ENCODE data around the gene SGK1. TPM values are rescaled to one million over a fixed set of nuclear protein-coding genes. Genes with fewer than 3 reads are reported as not detected.
A peak's percentile ranks its signal among the peaks of the same experiment; 100 is the strongest.
"Not testable (repeated sequence)": the region's sequence is repeated elsewhere in the genome, so short reads cannot be mapped to it uniquely, and the experiment has no call there.

SGK1 gene
- total RNA-seq, 5 donors from 2014 or later (not counting 1 experiment from before 2014, with no cell fraction given), result 18.9 to 165 (median 37.1) TPM

- H3K27ac ChIP-seq (ENCODE audit: low read length); H3K4me3 ChIP-seq (ENCODE audit: control insufficient read depth in 1 of 2, extremely low read depth in 1 of 2, low read length in 1 of 2); H3K9me3 ChIP-seq; H3K27me3 Mint-ChIP-seq; H3K36me3 Mint-ChIP-seq; H3K27me3 ChIP-seq (replicated peaks in 1 of 2; ENCODE audit: control insufficient read depth in 2 of 2, extremely low read depth in 1 of 2, insufficient read depth in 2 of 2, low read length in 1 of 2); DNase-seq; H3K4me3 Mint-ChIP-seq; POLR2A ChIA-PET; H3K27ac Mint-ChIP-seq; ATAC-seq (replicated peaks in 1 of 4); H3K9me3 Mint-ChIP-seq; H3K36me3 ChIP-seq (ENCODE audit: control insufficient read depth in 2 of 2, extremely low read depth in 1 of 2, insufficient read depth in 1 of 2, low read length in 1 of 2): not testable (repeated sequence)
- WGBS (ENCODE audit: insufficient coverage), result 93% methylated on average over 3 of the region's 4 CpGs
- H3K4me1 Mint-ChIP-seq, result peaks cover 31 to 41% (median 36%) of the 10 kb centered on the region in 3 donors
- H3K4me1 ChIP-seq (ENCODE audit: control insufficient read depth in 1 of 2, extremely low read depth in 1 of 2, insufficient read depth in 2 of 2, low read length in 2 of 2), result peaks cover 26 to 27% of the 10 kb centered on the region in 2 experiments
- CTCF ChIA-PET, result interaction anchor here (0.6 to 3.7 kb wide), 4 partner anchors 136 to 478 kb away, joined by 4 to 21 read pairs (median 10); no protein-coding TSS in a partner anchor
Measured at GRCh38 chr6:134180540-134180939, 137.4 kb downstream of the SGK1 start.

GRCh38 chr6:134178161-134179044 lies 139.5 kb downstream of the SGK1 start:
- Histone ChIP-seq H3K4me1 (ENCODE audit: control insufficient read depth in 1 of 2, extremely low read depth in 1 of 2, insufficient read depth in 2 of 2, low read length in 2 of 2) (peaks cover 25 to 34% of the 10 kb centered on the region in 2 experiments), H3K27ac (ENCODE audit: low read length) (peak overlapping the region; percentile 88), H3K27me3 (replicated peaks in 1 of 2; ENCODE audit: control insufficient read depth in 2 of 2, extremely low read depth in 1 of 2, insufficient read depth in 2 of 2, low read length in 1 of 2) (no peaks in the 10 kb centered on the region), H3K9me3 (no peaks in the 10 kb centered on the region), H3K36me3 (ENCODE audit: control insufficient read depth in 2 of 2, extremely low read depth in 1 of 2, insufficient read depth in 1 of 2, low read length in 1 of 2) (no peaks in the 10 kb centered on the region), H3K4me3 (ENCODE audit: control insufficient read depth in 1 of 2, extremely low read depth in 1 of 2, low read length in 1 of 2) (peak overlapping the region; percentile 65 to 82)
- ATAC-seq (replicated peaks in 1 of 4) (peak; percentile 72 to 76 (median 73)), DNase-seq (peak; percentile 55 to 90 (median 84))
- H3K9me3 Mint-ChIP-seq, result no peaks in the 10 kb centered on the region
- WGBS (ENCODE audit: insufficient coverage), result 1% methylated on average over 12 of the region's 30 CpGs
- ChIA-PET POLR2A (interaction anchor here (0.6 to 1.1 kb wide), 9 partner anchors 54 to 1361 kb away, joined by 3 to 15 read pairs (median 5); no protein-coding TSS in a partner anchor), CTCF (interaction anchor here (0.5 to 3.7 kb wide), 21 partner anchors 15 to 825 kb away, joined by 3 to 21 read pairs (median 4); partner anchors contain the start of gene SGK1 (in 2 of the 2))
- H3K27ac Mint-ChIP-seq, result peak overlapping the region; percentile 90 to 92
- peaks cover 40 to 56% (median 45%) of the 10 kb centered on the region in 3 donors for H3K4me1 Mint-ChIP-seq
- H3K4me3 Mint-ChIP-seq, result peak overlapping the region; percentile 84 to 94 (median 91)
- H3K36me3 Mint-ChIP-seq, result peaks cover 3% of the 10 kb centered on the region
- H3K27me3 Mint-ChIP-seq, result no peaks in the 10 kb centered on the region

GRCh38 chr6:134177753-134178160 lies 140.2 kb downstream of the SGK1 start:
- H3K36me3 Mint-ChIP-seq, result peaks cover 9% of the 10 kb centered on the region
- peak in 1 of 35 experiments; percentile 42 for DNase-seq
- ChIA-PET CTCF (interaction anchor here (0.6 to 3.7 kb wide), 13 partner anchors 16 to 826 kb away, joined by 3 to 21 read pairs (median 4); partner anchors contain the start of gene SGK1 (in 1 of the 2)), POLR2A (interaction anchor here (0.6 to 1.1 kb wide), 2 partner anchors 296 to 450 kb away, joined by 3 read pairs; no protein-coding TSS in a partner anchor)
- peaks cover 46 to 56% (median 46%) of the 10 kb centered on the region in 3 donors for H3K4me1 Mint-ChIP-seq
- H3K9me3 Mint-ChIP-seq, result no peaks in the 10 kb centered on the region
- Histone ChIP-seq H3K9me3 (no peaks in the 10 kb centered on the region), H3K27ac (ENCODE audit: low read length) (peak overlapping the region; percentile 88), H3K27me3 (replicated peaks in 1 of 2; ENCODE audit: control insufficient read depth in 2 of 2, extremely low read depth in 1 of 2, insufficient read depth in 2 of 2, low read length in 1 of 2) (no peaks in the 10 kb centered on the region), H3K36me3 (ENCODE audit: control insufficient read depth in 2 of 2, extremely low read depth in 1 of 2, insufficient read depth in 1 of 2, low read length in 1 of 2) (peaks cover 0 to 5% of the 10 kb centered on the region in 2 donors), H3K4me1 (ENCODE audit: control insufficient read depth in 1 of 2, extremely low read depth in 1 of 2, insufficient read depth in 2 of 2, low read length in 2 of 2) (peaks cover 29 to 37% of the 10 kb centered on the region in 2 experiments), H3K4me3 (ENCODE audit: control insufficient read depth in 1 of 2, extremely low read depth in 1 of 2, low read length in 1 of 2) (peak overlapping the region; percentile 52 to 65)
- peak overlapping the region; percentile 84 to 94 (median 91) for H3K4me3 Mint-ChIP-seq
- no peak for ATAC-seq (replicated peaks in 1 of 4)
- no peaks in the 10 kb centered on the region for H3K27me3 Mint-ChIP-seq
- 47% methylated on average over 5 of the region's 10 CpGs for WGBS (ENCODE audit: insufficient coverage)
- H3K27ac Mint-ChIP-seq, result peak overlapping the region; percentile 90 to 91

- WGBS (ENCODE audit: insufficient coverage), result 100% methylated on average over 1 of the region's 1 CpG
- DNase-seq (peak in 1 of 35 experiments; percentile 11), ATAC-seq (replicated peaks in 1 of 4) (no peak)
- H3K9me3 Mint-ChIP-seq, result no peaks in the 10 kb centered on the region
- peaks cover 14% of the 10 kb centered on the region for H3K36me3 Mint-ChIP-seq
- no peaks in the 10 kb centered on the region for H3K27me3 Mint-ChIP-seq
- Histone ChIP-seq H3K4me3 (ENCODE audit: control insufficient read depth in 1 of 2, extremely low read depth in 1 of 2, low read length in 1 of 2) (no peak overlapping the region), H3K27me3 (replicated peaks in 1 of 2; ENCODE audit: control insufficient read depth in 2 of 2, extremely low read depth in 1 of 2, insufficient read depth in 2 of 2, low read length in 1 of 2) (no peaks in the 10 kb centered on the region), H3K4me1 (ENCODE audit: control insufficient read depth in 1 of 2, extremely low read depth in 1 of 2, insufficient read depth in 2 of 2, low read length in 2 of 2) (peaks cover 34 to 41% of the 10 kb centered on the region in 2 experiments), H3K27ac (ENCODE audit: low read length) (peak overlapping the region; percentile 88), H3K9me3 (no peaks in the 10 kb centered on the region), H3K36me3 (ENCODE audit: control insufficient read depth in 2 of 2, extremely low read depth in 1 of 2, insufficient read depth in 1 of 2, low read length in 1 of 2) (peaks cover 0 to 10% of the 10 kb centered on the region in 2 donors)
- peaks cover 49 to 57% (median 50%) of the 10 kb centered on the region in 3 donors for H3K4me1 Mint-ChIP-seq
- CTCF ChIA-PET, result interaction anchor here (0.6 to 3.7 kb wide), 9 partner anchors 58 to 826 kb away, joined by 3 to 21 read pairs (median 7); partner anchors contain the start of gene SGK1 (in 1 of the 2)
- peak overlapping the region; percentile 90 to 91 for H3K27ac Mint-ChIP-seq
- peak overlapping the region; percentile 84 to 94 (median 91) for H3K4me3 Mint-ChIP-seq
- POLR2A ChIA-PET, result no interaction called here
Measured at GRCh38 chr6:134177236-134177635, 140.7 kb downstream of the SGK1 start.

GRCh38 chr6:134176264-134176975 lies 141.5 kb downstream of the SGK1 start:
- Mint-ChIP-seq H3K9me3 (no peaks in the 10 kb centered on the region), H3K27ac (peak overlapping the region; percentile 84 to 94), H3K4me3 (peak overlapping the region; percentile 78 to 97 (median 94)), H3K4me1 (peaks cover 57 to 66% (median 58%) of the 10 kb centered on the region in 3 donors), H3K36me3 (peaks cover 22% of the 10 kb centered on the region), H3K27me3 (no peaks in the 10 kb centered on the region)
- H3K36me3 ChIP-seq (ENCODE audit: control insufficient read depth in 2 of 2, extremely low read depth in 1 of 2, insufficient read depth in 1 of 2, low read length in 1 of 2), result peaks cover 0 to 18% of the 10 kb centered on the region in 2 donors
- peaks cover 42 to 44% of the 10 kb centered on the region in 2 experiments for H3K4me1 ChIP-seq (ENCODE audit: control insufficient read depth in 1 of 2, extremely low read depth in 1 of 2, insufficient read depth in 2 of 2, low read length in 2 of 2)
- ChIA-PET CTCF (interaction anchor here (1.0 to 2.3 kb wide), 3 partner anchors 464 to 646 kb away, joined by 3 to 11 read pairs (median 4); no protein-coding TSS in a partner anchor), POLR2A (no interaction called here)
- H3K9me3 ChIP-seq, result no peaks in the 10 kb centered on the region
- DNase-seq, result peak in 5 of 35 experiments; percentile 8 to 20 (median 14)
- no peaks in the 10 kb centered on the region for H3K27me3 ChIP-seq (replicated peaks in 1 of 2; ENCODE audit: control insufficient read depth in 2 of 2, extremely low read depth in 1 of 2, insufficient read depth in 2 of 2, low read length in 1 of 2)
- ATAC-seq (replicated peaks in 1 of 4), result no peak
- H3K27ac ChIP-seq (ENCODE audit: low read length), result peak overlapping the region; percentile 82
- H3K4me3 ChIP-seq (ENCODE audit: control insufficient read depth in 1 of 2, extremely low read depth in 1 of 2, low read length in 1 of 2), result peak overlapping the region; percentile 66 to 78
- WGBS (ENCODE audit: insufficient coverage), result 76% methylated on average over 29 of the region's 35 CpGs

Data from T-cell (primary cell).